NCI-H446 treated with DMSO at 0.1 percent for 48 hours (cell line): Measurements from ENCODE around the gene LGSN.
"Not testable (repeated sequence)": the region's sequence is repeated elsewhere in the genome, so short reads cannot be mapped to it uniquely, and the experiment has no call there.

Experiments used
- DNase-seq: peaks from one replicate; lab custom pipeline; 2025; lab: John Stamatoyannopoulos, UW

LGSN gene

DNA sequence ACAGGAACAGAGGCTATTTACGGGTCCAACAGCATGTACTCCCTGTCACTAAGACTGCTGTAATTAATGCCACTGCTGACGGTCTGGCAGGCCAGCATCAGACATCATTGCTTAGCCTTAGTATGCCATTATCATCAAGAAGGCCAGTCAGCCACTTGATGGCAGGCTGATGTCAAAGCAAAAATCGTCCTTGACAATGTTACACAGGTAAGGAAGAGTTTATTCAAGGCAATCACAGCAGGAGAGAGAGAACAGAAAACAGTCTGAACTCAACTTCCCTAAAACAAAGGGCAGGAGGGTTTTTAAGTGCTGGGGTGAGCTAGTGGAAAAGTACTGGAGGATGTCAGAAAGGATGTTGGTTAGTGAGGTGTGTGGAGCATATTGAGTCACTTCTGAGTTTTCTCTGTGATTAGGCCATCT, 83.4 kb downstream of the LGSN start:
- no peak for DNase-seq

DNA sequence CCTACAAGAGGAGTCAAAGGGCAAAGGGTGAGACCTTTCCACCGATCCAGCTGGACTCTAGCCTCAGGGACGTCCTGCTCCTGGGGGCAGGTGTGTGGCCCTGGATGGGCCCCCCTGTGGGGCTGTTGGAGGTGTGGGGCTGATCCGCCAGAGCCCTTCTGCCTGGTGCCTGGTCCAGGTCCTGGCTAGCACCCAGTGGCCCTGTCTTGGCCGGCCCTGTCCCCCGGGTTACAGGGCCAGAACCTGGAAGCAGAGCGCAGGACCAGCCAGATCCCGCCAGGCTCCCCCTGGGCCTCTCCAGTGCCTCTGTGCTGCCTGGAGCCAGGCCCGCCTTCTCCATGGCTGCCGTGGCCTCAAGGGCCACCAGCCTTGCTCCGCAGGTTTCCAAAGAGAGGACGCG, 89.3 kb downstream of the LGSN start:
- not testable (repeated sequence) for DNase-seq

DNA sequence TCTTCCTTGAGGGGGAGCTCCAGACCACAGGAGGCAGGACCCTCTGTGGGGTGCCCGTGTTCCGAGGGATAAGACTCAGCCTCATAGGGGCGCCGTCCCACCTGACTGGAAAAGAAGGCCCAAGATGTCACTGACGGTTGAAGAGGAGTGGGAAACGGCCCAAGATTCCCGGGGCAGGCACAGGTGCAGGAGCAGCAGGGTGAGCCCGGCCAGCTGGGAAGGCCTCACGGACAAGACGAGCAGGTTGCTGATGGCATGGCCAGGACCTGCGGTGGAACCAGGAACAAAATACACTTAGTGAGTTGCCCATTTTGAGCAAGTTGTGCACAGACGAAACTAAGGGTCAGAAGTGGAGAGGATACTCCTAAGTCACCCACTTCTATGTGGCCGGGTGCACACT, 89.8 kb downstream of the LGSN start:
- DNase-seq, result not testable (repeated sequence)

DNA sequence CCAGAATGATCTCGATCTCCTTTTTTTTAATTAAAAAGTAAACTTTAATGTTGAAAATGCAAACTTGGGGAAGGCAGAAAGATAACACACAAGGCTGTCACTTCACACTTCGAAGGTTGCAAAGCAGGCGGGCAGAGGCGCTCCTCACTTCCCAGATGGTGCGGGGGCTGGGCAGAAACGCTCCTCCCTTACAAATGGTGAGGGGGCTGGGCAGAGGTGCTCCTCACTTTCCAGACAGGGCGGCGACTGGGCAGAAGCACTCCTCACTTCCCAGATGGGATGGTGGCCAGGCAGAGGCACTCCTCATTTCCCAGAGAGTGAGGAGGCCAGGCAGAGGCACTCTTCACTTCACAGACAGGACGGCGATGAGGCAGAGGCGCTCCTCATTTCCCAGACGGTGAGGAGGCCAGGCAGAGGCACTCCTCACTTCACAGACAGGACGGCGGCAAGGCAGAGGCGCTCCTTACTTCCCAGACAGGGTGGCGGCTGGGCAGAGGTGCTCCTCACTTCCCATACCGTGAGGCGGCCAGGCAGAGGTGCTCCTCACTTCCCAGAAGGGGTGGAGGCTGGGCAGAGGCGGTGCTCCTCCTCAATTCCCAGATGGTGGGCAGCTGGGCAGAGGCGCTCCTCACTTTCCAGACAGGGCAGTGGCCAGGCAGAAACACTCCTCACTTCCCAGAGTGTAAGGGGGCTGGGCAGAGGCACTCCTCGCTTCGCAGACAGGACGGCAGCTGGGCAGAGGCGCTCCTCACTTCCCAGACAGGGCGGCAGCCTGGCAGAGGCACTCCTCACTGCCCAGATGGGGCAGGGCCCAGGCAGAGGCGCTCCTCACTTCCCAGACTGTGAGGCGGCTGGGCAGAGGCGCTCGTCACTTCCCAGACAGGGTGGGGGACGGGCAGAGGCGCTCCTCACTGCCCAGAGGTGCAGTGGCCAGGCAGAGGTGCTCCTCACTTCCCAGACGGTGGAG, 91.6 kb downstream of the LGSN start:
- DNase-seq, result not testable (repeated sequence)

DNA sequence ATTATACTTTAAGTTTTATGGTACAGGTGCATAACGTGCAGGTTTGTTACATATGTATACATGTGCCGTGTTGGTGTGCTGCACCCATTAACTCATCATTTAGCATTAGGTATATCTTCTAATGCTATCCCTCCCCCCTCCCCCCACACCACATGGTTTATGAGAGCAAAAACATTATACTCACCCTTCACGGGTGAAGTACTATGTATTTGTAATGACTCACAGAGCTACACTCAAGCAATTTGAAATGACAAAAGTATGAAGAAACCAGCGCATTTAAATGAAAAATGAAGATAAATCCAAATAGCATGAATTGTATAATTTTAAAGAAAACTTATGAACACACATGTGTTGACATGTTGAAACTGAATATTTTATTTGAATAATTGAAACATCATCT, 93.8 kb downstream of the LGSN start:
- not testable (repeated sequence) for DNase-seq
